Endothelial cell of umbilical vein (primary cell): ENCODE measurements around the gene RALA.

Experiments used
- CTCF ChIP-seq, 2 donors: IDR thresholded peaks; 1 replicate in 1 of 2; 2 replicates in 1 of 2; pipeline ENCODE4 v1.5.1; 2011; ENCODE audit warnings: low read length in 2 of 2, mild to moderate bottlenecking in 2 of 2, moderate library complexity in 2 of 2, control low read depth in 1 of 2, inconsistent platforms in 1 of 2, low read depth in 1 of 2; ENCODE audit not compliant: insufficient read depth in 1 of 2; ENCODE audit errors: extremely low read depth in 1 of 2
- FOS ChIP-seq: IDR thresholded peaks from 2 replicates; pipeline ENCODE4 v1.6.1; 2011; ENCODE audit warnings: mild to moderate bottlenecking, low read length, moderate library complexity, borderline replicate concordance; ENCODE audit not compliant: insufficient read depth
- GATA2 ChIP-seq: IDR thresholded peaks from 2 replicates; pipeline ENCODE4 v1.7.0; 2011; ENCODE audit warnings: low read depth, mild to moderate bottlenecking, moderate library complexity, mixed read lengths, low read length; ENCODE audit not compliant: insufficient read length, insufficient read depth
- MAX ChIP-seq: IDR thresholded peaks from 2 replicates; pipeline ENCODE4 v1.6.1; 2011; ENCODE audit not compliant: insufficient read depth, insufficient read length
- MYC ChIP-seq: IDR thresholded peaks from one replicate; pipeline ENCODE4 v1.6.1; 2011; ENCODE audit warnings: mild to moderate bottlenecking, low read depth, low read length
- POLR2A ChIP-seq: IDR thresholded peaks from 2 replicates; pipeline ENCODE4 v1.6.1; 2012; ENCODE audit warnings: low read depth, mild to moderate bottlenecking, control low read depth, low read length
- POLR2AphosphoS5 ChIP-seq: IDR thresholded peaks from 2 replicates; pipeline ENCODE4 v1.6.1; 2012; ENCODE audit warnings: low read depth, mild to moderate bottlenecking, control low read depth, low read length, moderate library complexity; ENCODE audit not compliant: insufficient read depth

GRCh38 chr7:39609113-39609934 lies 14.0 kb upstream of the RALA start:
- TF ChIP-seq CTCF (IDR thresholded peaks at IDR 0.05; ENCODE audit: extremely low read depth in 1 of 2, insufficient read depth in 1 of 2, low read depth in 1 of 2, low read length in 2 of 2) (peak; percentile 30 to 42), POLR2AphosphoS5 (peak; percentile 79), POLR2A (peak; percentile 14), FOS (peak; percentile 98), GATA2 (peak; percentile 98), MAX (no peak), MYC (no peak)
